Adrenal gland (tissue), 12 donors: Measurements from ENCODE around the gene RASD1. TPM values are rescaled to one million over a fixed set of nuclear protein-coding genes. Genes with fewer than 3 reads are reported as not detected.
"Not testable (repeated sequence)": the region's sequence is repeated elsewhere in the genome, so short reads cannot be mapped to it uniquely, and the experiment has no call there.

ENCODE experiments used
- DNase-seq, 7 donors: peaks; one replicate each; pipeline ENCODE4 v3.0.0-alpha.2; 2019 to 2020
- H3K27ac ChIP-seq, 5 donors: fragments of 200-600 bp; sonication (generic) in 4 of 5; 1 replicate in 3 of 5; 2 replicates in 2 of 5; pipeline versions ENCODE4 v1.5.1 to v1.8.0; 2016 to 2020; ENCODE audit warnings: mild to moderate bottlenecking in 1 of 5
- H3K27me3 ChIP-seq: fragments of 200-600 bp; 2 replicates; pipeline ENCODE4 v1.8.0; 2021
- H3K36me3 ChIP-seq, 2 donors: fragments of 200-600 bp; replicated peaks in 1 of 2; 1 replicate in 1 of 2; 2 replicates in 1 of 2; pipeline versions ENCODE4 v1.5.1 to v1.8.0; 2018 to 2022
- H3K4me1 ChIP-seq, 2 donors: fragments of 200-600 bp; replicated peaks in 1 of 2; 1 replicate in 1 of 2; 2 replicates in 1 of 2; pipeline versions ENCODE4 v1.5.1 to v1.8.0; 2018 to 2021
- H3K4me3 ChIP-seq, 4 donors: fragments of 200-600 bp; sonication (generic) in 3 of 4; one replicate each; pipeline ENCODE4 v1.5.1; 2016 to 2018
- H3K9me3 ChIP-seq, 3 donors: fragments of 200-600 bp; sonication (generic) in 1 of 3; replicated peaks in 1 of 3; 1 replicate in 2 of 3; 2 replicates in 1 of 3; pipeline versions ENCODE4 v1.5.1 to v1.8.0; 2016 to 2021
- CTCF ChIP-seq, 6 experiments: fragments of 450-650 bp in 4 of 6; fragments of 200-600 bp in 2 of 6; sonication (generic) in 1 of 6; IDR thresholded peaks; 1 replicate in 5 of 6; 2 replicates in 1 of 6; pipeline versions ENCODE4 v1.5.1 to v1.8.0; 2016 to 2021; ENCODE audit warnings: antibody characterized with exemption in 6 of 6, mild to moderate bottlenecking in 2 of 6, moderate library complexity in 1 of 6
- POLR2A ChIP-seq, 2 donors: fragments of 450-650 bp; IDR thresholded peaks; one replicate each; pipeline ENCODE4 v1.6.1; 2017; ENCODE audit warnings: antibody characterized with exemption in 2 of 2, mild to moderate bottlenecking in 2 of 2, moderate library complexity in 1 of 2
- WGBS, 4 donors: extraction: QIAGEN DNeasy Blood & Tissue Kit in 2 of 4; methylation state at CpG; one replicate each; pipeline versions ENCODE4 v1.1.5 to v1.1.7; 2013 to 2017; 5-methylcytosine and 5-hydroxymethylcytosine counted together
- intact Hi-C, 2 donors: fragments of 100-400 bp; cut with DNase I; formaldehyde crosslinking; loops; one replicate each; pipeline versions ENCODE4 v1.14.1 to v1.15.0; 2022 to 2023
- polyA plus RNA-seq, 3 donors: library from polyadenylated mRNA; stranded (reverse); fragments of 200-250 nt in 2 of 3; fragments of 350-450 nt in 1 of 3; fragmentation: Illumina TruSeq in 1 of 3; extraction: RNeasy Lipid Tissue Mini Kit (QIAGEN cat#74804) in 1 of 3; gene quantifications; one replicate each; pipeline ENCODE4 v1.2.3, GENCODE V29; 2013 to 2014
- total RNA-seq, 9 donors: library from RNA; depleted of rRNA in 4 of 9; stranded (reverse); fragments of >200 nt in 4 of 9; fragments of 120-200 nt in 1 of 9; fragmentation: NEBNext Ultra II Directional in 1 of 9; extraction: Animal tissue kit (Norgen Biotek cat#: 25700) in 1 of 9; gene quantifications; one replicate each; pipeline versions ENCODE4 v1.1.0 to v1.2.4, GENCODE V29; 2013 to 2023
- donor health status: healthy with polysubstance abuse.
- donor health status: Bipolar disorder and iron deficiency.
- donor health status: DM: yes; HTN: yes; CAD: no.
- donor health status: DM: no; HTN: no; CAD: no.
- donor health status: DM: no; HTN: no; CAD: no.
- donor health status: DM: yes; HTN: yes; CAD: no.

Gene RASD1
- total and polyA plus RNA-seq, 12 donors = 4.5 to 134 (median 18.4) TPM

GRCh38 chr17:17457680-17458079 is 38.5 kb downstream of the RASD1 start:
- no peaks in the 10 kb centered on the region for H3K27me3 ChIP-seq
- WGBS, 4 donors = 85 to 100% (median 94%) methylated on average over 2 of the region's 2 CpGs
- no peak for DNase-seq
- no peaks in the 10 kb centered on the region for H3K36me3 ChIP-seq
- H3K4me3 ChIP-seq = no peak overlapping the region
- H3K27ac ChIP-seq = no peak overlapping the region
- TF ChIP-seq CTCF (IDR thresholded peaks at IDR 0.05) (no peak), POLR2A (IDR thresholded peaks at IDR 0.05) (no peak)
- no peaks in the 10 kb centered on the region for H3K9me3 ChIP-seq
- H3K4me1 ChIP-seq = no peaks in the 10 kb centered on the region
- intact Hi-C loops = no loop called here

- no peaks in the 10 kb centered on the region for H3K27me3 ChIP-seq
These were observed 39.9 kb downstream of the RASD1 start for GRCh38 chr17:17456251-17456650.

GRCh38 chr17:17455173-17455572 is 41.0 kb downstream of the RASD1 start:
- TF ChIP-seq POLR2A (IDR thresholded peaks at IDR 0.05) (no peak), CTCF (IDR thresholded peaks at IDR 0.05) (no peak)

More at GRCh38 chr17:17456251-17456650, 39.9 kb downstream of the RASD1 start:
- TF ChIP-seq CTCF (IDR thresholded peaks at IDR 0.05) (no peak), POLR2A (IDR thresholded peaks at IDR 0.05) (no peak)
- no peaks in the 10 kb centered on the region for H3K36me3 ChIP-seq
- H3K4me3 ChIP-seq = no peak overlapping the region
- no peak overlapping the region for H3K27ac ChIP-seq
- DNase-seq = no peak
- intact Hi-C loops = no loop called here
- WGBS, 4 donors = 84 to 89% (median 84%) methylated on average over 15 to 19 of the region's 19 CpGs
- no peaks in the 10 kb centered on the region for H3K4me1 ChIP-seq
- no peaks in the 10 kb centered on the region for H3K9me3 ChIP-seq

GRCh38 chr17:17454700-17455099 is 41.5 kb downstream of the RASD1 start:
- H3K27me3 ChIP-seq, H3K9me3 ChIP-seq, H3K4me1 ChIP-seq, H3K36me3 ChIP-seq, H3K4me3 ChIP-seq, intact Hi-C loops, DNase-seq, H3K27ac ChIP-seq: not testable (repeated sequence)
- WGBS, 4 donors = 40 to 64% (median 50%) methylated on average over 1 of the region's 1 CpG; no CpG with 5 or more reads in 1 of the 4 donors

More at GRCh38 chr17:17455173-17455572, 41.0 kb downstream of the RASD1 start:
- intact Hi-C loops = no loop called here
- no peak overlapping the region for H3K27ac ChIP-seq
- H3K27me3 ChIP-seq = no peaks in the 10 kb centered on the region
- WGBS, 4 donors = 80 to 94% (median 92%) methylated on average over 3 to 4 of the region's 4 CpGs
- DNase-seq = no peak
- no peak overlapping the region for H3K4me3 ChIP-seq
- H3K4me1 ChIP-seq = no peaks in the 10 kb centered on the region
- H3K36me3 ChIP-seq = no peaks in the 10 kb centered on the region
- no peaks in the 10 kb centered on the region for H3K9me3 ChIP-seq

- 58 to 82% (median 76%) methylated on average over 1 of the region's 1 CpG for WGBS, 4 donors
- H3K4me1 ChIP-seq = no peaks in the 10 kb centered on the region
- H3K36me3 ChIP-seq = no peaks in the 10 kb centered on the region
- H3K4me3 ChIP-seq = no peak overlapping the region
- intact Hi-C loops = no loop called here
- H3K27me3 ChIP-seq = no peaks in the 10 kb centered on the region
- no peak overlapping the region for H3K27ac ChIP-seq
- DNase-seq = no peak
- no peaks in the 10 kb centered on the region for H3K9me3 ChIP-seq
- TF ChIP-seq POLR2A (IDR thresholded peaks at IDR 0.05) = no peak
- no peak for TF ChIP-seq CTCF (IDR thresholded peaks at IDR 0.05)
These were observed 41.9 kb downstream of the RASD1 start for GRCh38 chr17:17454276-17454675.
